GM12878 (cell line): ENCODE measurements around the gene BDNF. TPM values are rescaled to one million over a fixed set of nuclear protein-coding genes. Genes with fewer than 3 reads are reported as not detected.

ENCODE experiments used
- ATAC-seq: fragments of 200-7000 bp; cut with Tn5 transposase; 3 replicates; pipeline ENCODE4 v1.9.1; 2020; ENCODE audit warnings: mild to moderate bottlenecking, moderate library complexity
- BruUV-seq: library from RNA; stranded (reverse); fragments of 400-500 nt; replicated peaks from 2 replicates; lab custom pipeline; 2021; lab: Mats Ljungman, UMichigan
- CTCF ChIA-PET: fragments of 300-600 bp; sonication (Branson Sonifier 250); formaldehyde crosslinking; extraction: SDS; loops from one replicate; lab custom pipeline; 2021; ENCODE audit warnings: inconsistent platforms; lab: Yijun Ruan, JAX
- POLR2A ChIA-PET: fragments of 350-600 bp; formaldehyde crosslinking; extraction: SDS; loops from one replicate; lab custom pipeline; 2021; ENCODE audit warnings: inconsistent platforms; lab: Charles Lee
- RAD21 ChIA-PET: fragments of 300-600 bp; sonication (Branson Sonifier 250); formaldehyde crosslinking; loops from one replicate; lab custom pipeline; 2023; ENCODE audit warnings: antibody characterized with exemption; ENCODE audit not compliant: unreplicated experiment; lab: Charles Lee
- SMC1A ChIA-PET: fragments of 300-600 bp; sonication (Branson Sonifier 250); formaldehyde crosslinking; loops from one replicate; lab custom pipeline; 2023; ENCODE audit not compliant: unreplicated experiment, uncharacterized antibody; lab: Charles Lee
- DNase-seq: peaks from one replicate; pipeline ENCODE4 v3.0.0-alpha.2; 2011; ENCODE audit warnings: low read depth, low spot score
- FAIRE-seq: peaks from 3 replicates; lab custom pipeline; 2011; peaks lifted over from hg19 to GRCh38; lab: Jason Lieb, UNC
- H2AFZ ChIP-seq: 2 replicates; pipeline ENCODE4 v1.6.0; 2011; ENCODE audit warnings: low read depth, low read length, control low read depth; ENCODE audit not compliant: control insufficient read depth
- H3K27ac ChIP-seq: 2 replicates; pipeline ENCODE4 v1.5.1; 2011; ENCODE audit warnings: control low read depth; ENCODE audit not compliant: control insufficient read depth, insufficient read depth
- H3K27me3 ChIP-seq, 2 experiments: replicated peaks in 1 of 2; 2 replicates each; pipeline versions ENCODE4 v1.6.0 to v1.6.1; 2011; ENCODE audit warnings: low read length in 1 of 2; ENCODE audit not compliant: control insufficient read depth in 2 of 2, insufficient read depth in 2 of 2
- H3K36me3 ChIP-seq, 2 experiments: 2 replicates each; pipeline ENCODE4 v1.5.1; 2011; ENCODE audit warnings: low read length in 1 of 2; ENCODE audit not compliant: control insufficient read depth in 2 of 2, insufficient read depth in 2 of 2
- H3K4me1 ChIP-seq: 2 replicates; pipeline ENCODE4 v1.6.1; 2011; ENCODE audit warnings: mild to moderate bottlenecking, low read length, moderate library complexity, mixed read lengths; ENCODE audit not compliant: control insufficient read depth, insufficient read depth
- H3K4me2 ChIP-seq: 2 replicates; pipeline ENCODE4 v1.6.0; 2011; ENCODE audit warnings: control low read depth; ENCODE audit not compliant: control insufficient read depth, insufficient read depth
- H3K4me3 ChIP-seq: fragments of 200-600 bp; sonication (generic); 2 replicates; pipeline ENCODE4 v1.5.1; 2016
- H3K79me2 ChIP-seq: 2 replicates; pipeline ENCODE4 v1.6.0; 2011; ENCODE audit warnings: low read length; ENCODE audit not compliant: control insufficient read depth, insufficient read depth
- H3K9ac ChIP-seq: 2 replicates; pipeline ENCODE4 v1.8.0; 2011; ENCODE audit warnings: low read length, control low read depth, mixed read lengths; ENCODE audit not compliant: control insufficient read depth, insufficient read depth
- H3K9me3 ChIP-seq: replicated peaks from 3 replicates; pipeline ENCODE4 v1.5.1; 2011; ENCODE audit warnings: mild to moderate bottlenecking, low read length; ENCODE audit not compliant: control insufficient read depth, insufficient read depth
- H4K20me1 ChIP-seq: 2 replicates; pipeline ENCODE4 v1.6.0; 2011; ENCODE audit not compliant: control insufficient read depth, insufficient read depth
- CBFB ChIP-seq: IDR thresholded peaks from 2 replicates; pipeline ENCODE4 v1.6.1; 2016; ENCODE audit warnings: antibody characterized with exemption, low read depth
- CREB1 ChIP-seq: IDR thresholded peaks from 2 replicates; pipeline ENCODE4 v1.6.1; 2012; ENCODE audit warnings: low read depth, mild to moderate bottlenecking, inconsistent platforms
- IKZF1 ChIP-seq: fragments of 450-650 bp; conservative IDR thresholded peaks from 2 replicates; pipeline ENCODE4 v1.6.1; 2017; ENCODE audit warnings: antibody characterized with exemption, mild to moderate bottlenecking
- NFXL1 ChIP-seq: fragments of 450-650 bp; IDR thresholded peaks from 2 replicates; pipeline ENCODE4 v1.6.1; 2017; ENCODE audit warnings: antibody characterized with exemption, mild to moderate bottlenecking, borderline replicate concordance
- PAX8 ChIP-seq: fragments of 450-650 bp; IDR thresholded peaks from 2 replicates; pipeline ENCODE4 v1.6.1; 2017; ENCODE audit warnings: mild to moderate bottlenecking, moderate library complexity
- USF1 ChIP-seq: IDR thresholded peaks from 2 replicates; pipeline ENCODE4 v1.6.1; 2011; ENCODE audit warnings: borderline replicate concordance, low read depth, mild to moderate bottlenecking, moderate library complexity, mixed read lengths, low read length; ENCODE audit not compliant: insufficient read depth; ENCODE audit errors: extremely low read length
- ZNF207 ChIP-seq: fragments of 450-650 bp; IDR thresholded peaks from 2 replicates; pipeline ENCODE4 v1.6.1; 2014; ENCODE audit warnings: antibody characterized with exemption, mild to moderate bottlenecking, borderline replicate concordance
- WGBS: methylation state at CpG from one replicate; pipeline ENCODE4 v1.1.6; 2016; ENCODE audit warnings: low lambda C conversion rate; ENCODE audit not compliant: insufficient replicate concordance, insufficient coverage; ENCODE audit errors: missing lambda C conversion rate; 5-methylcytosine and 5-hydroxymethylcytosine counted together
- in situ Hi-C: fragments of 300-500 bp; cut with MboI; formaldehyde crosslinking; loops from 9 replicates; pipeline ENCODE4 v1.14.3; 2018; ENCODE audit warnings: mixed read lengths
- intact Hi-C: fragments of 100-400 bp; cut with micrococcal nuclease; formaldehyde crosslinking; loops from one replicate; pipeline ENCODE4 v1.14.2; 2022; ENCODE audit not compliant: unreplicated experiment
- polyA plus RNA-seq, 11 experiments: library from polyadenylated mRNA; depleted of rRNA in 4 of 11; unstranded in 6 of 11; stranded (reverse) in 5 of 11; fragments of >200 nt; fragmentation: Nextera tagmentation in 4 of 11; fragmentation: Illumina TruSeq in 1 of 11; extraction: Ambion mirVana in 4 of 11; extraction: Trizol in 1 of 11; gene quantifications; 1 replicate in 1 of 11; 2 replicates in 10 of 11; pipeline versions ENCODE4 v1.2.1 to v1.2.3, GENCODE V29; 2011 to 2016; ENCODE audit warnings: inconsistent platforms in 2 of 11, missing spikeins in 2 of 11, low read depth in 1 of 11
- total RNA-seq, 4 experiments: library from RNA; depleted of rRNA in 3 of 4; stranded (reverse); fragments of >200 nt in 3 of 4; fragmentation: Illumina TruSeq in 1 of 4; extraction: Trizol in 1 of 4; gene quantifications; 2 replicates each; pipeline versions ENCODE4 v1.2.1 to v1.2.3, GENCODE V29; 2013 to 2021

The BDNF gene
- total and polyA plus RNA-seq, 10 of the 15 experiments (the other 5 are each of a cell fraction or from before 2014, with no cell fraction given), result 0.02 to 0.24 (median 0.06) TPM; not detected in 2

DNA sequence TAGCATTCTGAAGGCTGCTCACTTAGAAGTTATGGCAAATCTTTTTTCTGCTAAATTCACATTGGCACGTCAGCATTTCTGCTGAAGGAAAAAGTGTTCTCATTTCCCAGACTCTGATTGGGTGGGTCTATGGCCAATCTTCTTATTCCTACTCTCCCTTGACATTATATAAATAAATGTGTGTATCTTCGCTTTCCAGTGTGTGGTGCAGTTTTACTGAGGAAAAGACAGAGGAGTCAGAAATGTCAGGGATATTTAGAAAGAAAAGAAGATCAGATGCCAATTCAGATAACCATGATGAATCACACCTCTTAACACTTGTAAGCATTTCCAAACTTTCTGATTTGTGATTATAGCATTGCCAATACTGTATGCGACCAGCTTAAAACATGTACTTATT lies 3.2 kb upstream of the BDNF start:
- in situ Hi-C loops, result loop anchor here (5.0 to 10.0 kb wide), 3 partner anchors 824 to 1461 kb away; no protein-coding TSS in a partner anchor
- H3K9me3 ChIP-seq, result no peaks in the 10 kb centered on the region
- TF ChIP-seq NFXL1 (no peak), PAX8 (no peak), IKZF1 (no peak), ZNF207 (no peak), USF1 (no peak), CREB1 (no peak), CBFB (no peak)
- H3K27ac ChIP-seq, result no peak overlapping the region
- no peaks in the 10 kb centered on the region for H3K36me3 ChIP-seq
- ChIA-PET POLR2A (no interaction called here), SMC1A (interaction anchor here (0.6 to 1.4 kb wide), 6 partner anchors 163 to 1626 kb away, joined by 3 to 6 read pairs (median 4); no protein-coding TSS in a partner anchor), RAD21 (interaction anchor here (1.3 to 2.8 kb wide), 3 partner anchors 8 to 1625 kb away, joined by 3 to 9 read pairs (median 5); no protein-coding TSS in a partner anchor), CTCF (interaction anchor here (0.6 to 5.3 kb wide), 6 partner anchors 8 to 1626 kb away, joined by 3 to 114 read pairs (median 12); no protein-coding TSS in a partner anchor)
- WGBS, result 37% methylated on average over 3 of the region's 3 CpGs
- no peak for FAIRE-seq
- H3K4me2 ChIP-seq, result no peak overlapping the region
- H3K4me1 ChIP-seq, result no peaks in the 10 kb centered on the region; the same call in 1 of the 2 replicates
- ATAC-seq, result no peak
- peaks cover 6 to 22% of the 10 kb centered on the region in 2 experiments for H3K27me3 ChIP-seq
- intact Hi-C loops, result loop anchor here (5.0 to 10.0 kb wide), 2 partner anchors 214 to 311 kb away; no protein-coding TSS in a partner anchor
- BruUV-seq, result no TSS peak
- no peak for DNase-seq
- H3K79me2 ChIP-seq, result no peaks in the 10 kb centered on the region
- H3K9ac ChIP-seq, result no peak overlapping the region
- H4K20me1 ChIP-seq, result no peaks in the 10 kb centered on the region
- no peak overlapping the region for H2AFZ ChIP-seq
- H3K4me3 ChIP-seq, result no peak overlapping the region
